ENCODE measurements around the gene KLHL29.

DNA sequence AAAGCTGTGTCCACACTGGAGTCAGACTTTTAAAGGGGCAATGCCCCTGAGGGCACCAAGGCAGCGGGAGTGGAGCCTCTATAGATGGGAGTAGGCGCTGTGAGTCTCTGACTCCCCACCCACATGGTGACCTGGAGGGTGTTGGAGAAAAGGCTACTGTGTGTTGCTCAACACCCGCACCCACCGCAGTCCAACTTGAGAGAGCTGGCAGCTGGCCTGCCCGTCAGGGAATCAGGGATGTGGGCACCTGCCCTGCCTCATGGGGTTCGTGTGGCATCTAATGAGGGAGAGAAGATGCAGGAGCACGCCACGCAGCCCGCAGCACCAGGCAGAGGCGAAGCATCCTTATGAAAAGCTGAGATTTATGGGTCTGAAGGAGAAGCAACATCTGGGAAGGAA is 84.2 kb downstream of the KLHL29 start:
- TF ChIP-seq CTCF (IDR thresholded peaks at IDR 0.05 in 2 of 3, conservative IDR thresholded peaks at IDR 0.05 in 1 of 3; ENCODE audit: borderline replicate concordance in 1 of 3, insufficient read depth in 1 of 3, low read depth in 2 of 3, low read length in 2 of 3) (no peak), FOSL1 (IDR thresholded peaks at IDR 0.05; ENCODE audit: low read depth) (no peak), EZH2phosphoT487 (IDR thresholded peaks at IDR 0.05; ENCODE audit: borderline replicate concordance) (no peak), POLR2A (IDR thresholded peaks at IDR 0.05; ENCODE audit: borderline replicate concordance, extremely low read depth, insufficient read depth, insufficient read length) (no peak), YY1 (IDR thresholded peaks at IDR 0.05; ENCODE audit: extremely low read depth, insufficient replicate concordance, low read depth, low read length) (no peak), ZNF274 (IDR thresholded peaks at IDR 0.05; ENCODE audit: low read depth, low read length) (no peak), RAD21 (IDR thresholded peaks at IDR 0.05; ENCODE audit: low read depth) (no peak), POLR2AphosphoS5 (IDR thresholded peaks at IDR 0.05; ENCODE audit: low read depth, low read length) (no peak), SP1 (IDR thresholded peaks at IDR 0.05; ENCODE audit: low read depth) (no peak), EZH2 (IDR thresholded peaks at IDR 0.05) (no peak), SRF (IDR thresholded peaks at IDR 0.05; ENCODE audit: low read depth) (no peak)
- TF ChIP-seq, protein P1, sequence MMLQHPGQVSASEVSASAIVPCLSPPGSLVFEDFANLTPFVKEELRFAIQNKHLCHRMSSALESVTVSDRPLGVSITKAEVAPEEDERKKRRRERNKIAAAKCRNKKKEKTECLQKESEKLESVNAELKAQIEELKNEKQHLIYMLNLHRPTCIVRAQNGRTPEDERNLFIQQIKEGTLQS (IDR thresholded peaks at IDR 0.05) = no peak
- TF ChIP-seq, protein P2, sequence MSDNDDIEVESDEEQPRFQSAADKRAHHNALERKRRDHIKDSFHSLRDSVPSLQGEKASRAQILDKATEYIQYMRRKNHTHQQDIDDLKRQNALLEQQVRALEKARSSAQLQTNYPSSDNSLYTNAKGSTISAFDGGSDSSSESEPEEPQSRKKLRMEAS (IDR thresholded peaks at IDR 0.05) = no peak
